HUES64 (cell line): ENCODE results near the gene ETV6.

Experiments used
- H3K27ac ChIP-seq: 2 replicates; pipeline ENCODE4 v1.7.0; 2013; ENCODE audit warnings: low read depth, low read length, inconsistent platforms
- H3K27me3 ChIP-seq: 2 replicates; pipeline ENCODE4 v1.6.1; 2013; ENCODE audit warnings: mild to moderate bottlenecking, low read length; ENCODE audit not compliant: insufficient read depth
- H3K36me3 ChIP-seq: 2 replicates; pipeline ENCODE4 v1.6.1; 2013; ENCODE audit warnings: mild to moderate bottlenecking, low read length; ENCODE audit not compliant: insufficient read depth
- H3K4me1 ChIP-seq: 2 replicates; pipeline ENCODE4 v1.6.1; 2013; ENCODE audit warnings: mild to moderate bottlenecking, low read length, moderate library complexity; ENCODE audit not compliant: insufficient read depth
- H3K4me3 ChIP-seq: 2 replicates; pipeline ENCODE4 v1.5.1; 2013; ENCODE audit warnings: mild to moderate bottlenecking, low read length, moderate library complexity
- H3K9ac ChIP-seq: 2 replicates; pipeline ENCODE4 v1.6.1; 2013; ENCODE audit warnings: mild to moderate bottlenecking, low read depth, low read length
- H3K9me3 ChIP-seq: 2 replicates; pipeline ENCODE4 v1.6.1; 2013; ENCODE audit warnings: low read depth, low read length; ENCODE audit not compliant: insufficient read depth
- WGBS: fragments of 150-250, 120-280 bp; methylation state at CpG from one replicate; pipeline ENCODE4 v1.1.7; 2013; ENCODE audit warnings: missing lambda C conversion rate; 5-methylcytosine and 5-hydroxymethylcytosine counted together

Gene ETV6

DNA sequence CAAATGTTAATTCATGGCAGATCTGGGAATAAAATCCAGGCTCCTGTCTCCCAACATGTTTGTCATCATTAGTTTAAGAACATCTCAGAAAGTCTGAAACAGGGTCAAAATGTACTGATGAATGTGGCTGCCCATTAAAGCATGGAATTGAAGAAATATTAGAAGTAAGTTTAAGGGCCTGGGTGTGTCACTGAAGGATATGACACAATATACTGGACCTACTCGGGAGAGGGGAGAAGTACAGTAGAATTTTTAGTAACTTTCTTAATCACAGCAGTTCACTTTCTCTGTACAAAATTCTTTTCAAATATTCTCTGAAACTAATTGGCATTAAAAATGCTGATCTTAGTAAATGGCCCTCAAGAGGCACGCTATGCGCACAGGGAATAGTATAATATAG lies 185.5 kb downstream of the ETV6 start:
- no peaks in the 10 kb centered on the region for H3K9me3 ChIP-seq
- H3K36me3 ChIP-seq: no peaks in the 10 kb centered on the region
- H3K9ac ChIP-seq: no peak overlapping the region
- WGBS: no CpG with 5 or more reads among the region's 3 CpGs
- no peaks in the 10 kb centered on the region for H3K27me3 ChIP-seq
- H3K4me3 ChIP-seq: no peak overlapping the region
- H3K4me1 ChIP-seq: peaks cover 13% of the 10 kb centered on the region; the same call in 1 of the 2 replicates
- no peak overlapping the region for H3K27ac ChIP-seq

DNA sequence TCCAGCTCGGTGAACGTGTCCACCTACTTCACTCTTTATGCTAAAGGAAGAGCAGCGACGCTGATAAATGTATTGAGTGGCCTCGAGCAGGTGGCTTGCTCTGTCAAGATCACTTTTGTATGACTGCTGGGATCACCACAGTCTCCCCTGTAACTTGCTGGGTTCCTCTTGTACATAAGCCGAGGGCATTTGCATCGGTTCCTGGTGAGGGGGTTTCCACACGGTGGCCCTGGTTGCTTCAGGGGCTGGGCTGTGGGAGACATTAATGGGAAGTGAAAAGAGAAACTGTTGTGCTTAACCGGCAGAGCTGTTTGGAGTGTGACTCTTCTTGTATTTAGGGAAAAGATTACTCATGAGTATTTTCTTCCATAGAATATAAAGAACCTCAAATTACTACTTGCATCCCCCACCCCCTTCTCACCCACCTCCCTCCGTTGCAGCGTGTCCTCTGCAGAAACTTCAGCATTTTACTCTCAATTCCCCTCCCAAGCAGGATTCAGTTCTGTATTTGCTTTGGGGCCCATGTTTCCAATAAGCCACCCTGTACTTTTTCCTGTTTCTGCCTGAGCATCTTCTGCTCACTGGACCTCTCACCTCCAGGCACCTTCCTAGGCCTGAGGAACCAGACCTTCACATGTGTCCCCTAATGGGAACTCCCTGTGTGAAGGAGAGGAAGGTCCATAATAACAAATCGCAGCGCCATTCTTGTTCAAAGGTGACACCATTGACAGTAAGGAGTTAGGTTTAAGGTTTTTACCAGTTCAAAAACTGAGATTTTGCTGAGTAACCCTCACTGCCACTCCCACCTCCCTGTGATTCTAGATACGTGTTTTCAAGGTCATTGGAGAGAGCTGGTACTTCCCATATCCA lies 187.0 kb downstream of the ETV6 start:
- 88% methylated on average over 14 of the region's 14 CpGs for whole genome bisulfite sequencing
- Histone ChIP-seq H3K27ac (no peak overlapping the region), H3K4me1 (peaks cover 9% of the 10 kb centered on the region; the same call in 1 of the 2 replicates), H3K9me3 (no peaks in the 10 kb centered on the region), H3K4me3 (no peak overlapping the region), H3K27me3 (no peaks in the 10 kb centered on the region), H3K9ac (no peak overlapping the region), H3K36me3 (0 out of 2 replicates have a peak, but pooled peaks cover 4% of the 10 kb centered on the region)

DNA sequence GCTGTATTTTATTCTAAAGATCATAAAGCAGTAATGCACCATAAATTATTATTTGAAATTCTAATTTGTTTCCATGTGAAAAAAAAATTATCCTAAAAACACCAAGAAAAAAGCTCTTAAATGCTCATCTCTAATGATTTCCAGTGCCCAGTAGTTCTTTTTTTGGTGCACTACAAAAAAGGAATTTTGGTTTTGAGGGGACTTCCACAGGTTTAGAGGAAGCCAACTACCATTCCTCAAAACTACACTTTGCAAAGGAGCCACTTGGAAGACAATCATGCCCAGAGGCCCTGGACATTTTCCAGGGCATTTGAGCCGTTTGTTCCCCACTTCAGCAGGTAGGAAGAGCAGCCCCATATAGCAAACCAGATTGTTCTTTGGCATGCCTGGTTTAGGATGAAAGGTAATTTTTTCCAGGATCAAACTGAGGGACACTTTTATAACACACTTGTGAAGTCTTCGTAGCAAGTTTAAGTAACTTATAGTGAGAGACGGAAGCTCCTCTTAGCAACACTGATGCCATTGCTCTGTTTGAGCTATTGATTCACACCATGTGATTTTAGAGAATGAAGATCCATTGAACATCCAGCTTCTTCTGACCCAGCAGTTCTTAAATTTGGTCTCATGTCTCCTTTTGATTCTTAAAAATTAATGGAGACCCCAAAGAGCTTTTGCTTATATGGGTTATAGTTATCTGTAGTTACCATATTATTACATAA lies 187.9 kb downstream of the ETV6 start:
- Histone ChIP-seq H3K9ac (no peak overlapping the region), H3K4me1 (peaks cover 9% of the 10 kb centered on the region; the same call in 1 of the 2 replicates), H3K27me3 (no peaks in the 10 kb centered on the region), H3K36me3 (0 out of 2 replicates have a peak, but pooled peaks cover 4% of the 10 kb centered on the region), H3K4me3 (no peak overlapping the region), H3K27ac (no peak overlapping the region), H3K9me3 (no peaks in the 10 kb centered on the region)
- 91% methylated on average over 3 of the region's 3 CpGs for WGBS

DNA sequence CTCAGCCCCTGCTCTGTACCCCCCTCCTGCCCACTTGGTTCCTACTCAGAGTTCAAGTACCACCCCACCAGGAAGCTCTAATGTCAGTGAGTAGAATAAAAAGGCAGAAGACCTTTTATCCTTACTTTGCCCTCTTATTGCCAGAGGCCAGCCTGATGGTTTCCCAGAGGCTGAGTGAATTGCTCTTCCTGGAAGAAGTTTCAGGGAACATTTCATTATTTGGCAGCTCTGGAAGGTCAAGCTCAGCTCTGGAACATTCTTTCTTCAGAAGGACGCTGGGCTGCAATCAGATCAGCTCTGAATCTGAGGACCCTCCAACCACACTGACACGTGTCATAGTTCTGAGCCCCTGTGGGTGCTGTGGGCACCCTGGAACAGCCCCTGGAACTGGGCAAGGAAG lies 188.9 kb downstream of the ETV6 start:
- Histone ChIP-seq H3K27ac (no peak overlapping the region), H3K36me3 (0 out of 2 replicates have a peak, but pooled peaks cover 4% of the 10 kb centered on the region)
- 95% methylated on average over 2 of the region's 2 CpGs for WGBS

DNA sequence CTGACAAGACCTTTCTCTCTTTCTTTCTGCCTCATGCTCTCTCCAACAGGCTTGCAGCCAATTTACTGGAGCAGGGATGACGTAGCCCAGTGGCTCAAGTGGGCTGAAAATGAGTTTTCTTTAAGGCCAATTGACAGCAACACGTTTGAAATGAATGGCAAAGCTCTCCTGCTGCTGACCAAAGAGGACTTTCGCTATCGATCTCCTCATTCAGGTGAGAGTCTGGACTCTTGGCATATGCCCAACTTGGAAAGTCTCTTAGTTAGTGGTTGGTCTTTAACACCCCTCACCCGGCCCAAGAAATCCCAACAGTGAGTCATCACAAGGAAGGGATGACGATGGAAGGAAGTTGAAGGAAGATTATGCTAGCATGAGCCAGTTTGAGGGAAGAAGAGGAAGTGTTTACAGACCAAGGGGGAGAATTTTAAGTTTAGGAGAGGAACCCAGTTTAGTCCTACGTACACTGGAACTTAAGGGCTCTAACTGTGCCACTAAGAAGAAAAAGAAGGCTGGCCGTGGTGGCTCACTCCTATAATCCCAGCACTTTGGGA lies 189.7 kb downstream of the ETV6 start:
- 91% methylated on average over 8 of the region's 8 CpGs for WGBS
- no peaks in the 10 kb centered on the region for H3K27me3 ChIP-seq
- no peaks in the 10 kb centered on the region for H3K9me3 ChIP-seq
- H3K9ac ChIP-seq: no peak overlapping the region
- no peak overlapping the region for H3K27ac ChIP-seq
- H3K36me3 ChIP-seq: 0 out of 2 replicates have a peak, but pooled peaks cover 4% of the 10 kb centered on the region
- H3K4me3 ChIP-seq: no peak overlapping the region
- peaks cover 4% of the 10 kb centered on the region; the same call in 1 of the 2 replicates for H3K4me1 ChIP-seq

More for the DNA sequence above, 188.9 kb downstream of the ETV6 start:
- no peak overlapping the region for H3K4me3 ChIP-seq
- no peaks in the 10 kb centered on the region for H3K27me3 ChIP-seq
- H3K4me1 ChIP-seq: peaks cover 9% of the 10 kb centered on the region; the same call in 1 of the 2 replicates
- no peak overlapping the region for H3K9ac ChIP-seq
- no peaks in the 10 kb centered on the region for H3K9me3 ChIP-seq

DNA sequence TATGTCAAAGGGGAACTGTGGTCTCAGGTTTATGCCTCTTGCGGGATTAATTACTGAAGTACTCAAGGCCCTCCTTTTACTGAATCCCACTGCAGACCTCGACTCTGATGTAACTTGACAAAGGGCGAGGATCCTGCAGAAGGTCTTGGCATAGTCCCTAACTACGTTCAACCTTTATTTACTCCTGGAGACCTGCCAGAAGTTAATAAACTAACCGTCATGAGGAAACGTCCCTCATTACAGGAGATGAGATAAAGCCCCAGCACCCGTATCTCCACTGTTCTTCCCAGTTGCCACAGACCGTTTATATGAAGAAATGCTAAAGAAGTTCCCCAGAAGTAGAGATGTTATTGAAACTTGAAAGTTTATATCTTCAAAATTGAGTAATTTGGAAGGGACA lies 190.9 kb downstream of the ETV6 start:
- no peak overlapping the region for H3K9ac ChIP-seq
- no peak overlapping the region for H3K4me3 ChIP-seq
- peaks cover 6% of the 10 kb centered on the region; the same call in 1 of the 2 replicates for H3K36me3 ChIP-seq
- peaks cover 4% of the 10 kb centered on the region; the same call in 1 of the 2 replicates for H3K4me1 ChIP-seq
- no peak overlapping the region for H3K27ac ChIP-seq
- WGBS: 96% methylated on average over 8 of the region's 8 CpGs
- H3K27me3 ChIP-seq: no peaks in the 10 kb centered on the region
- H3K9me3 ChIP-seq: no peaks in the 10 kb centered on the region

DNA sequence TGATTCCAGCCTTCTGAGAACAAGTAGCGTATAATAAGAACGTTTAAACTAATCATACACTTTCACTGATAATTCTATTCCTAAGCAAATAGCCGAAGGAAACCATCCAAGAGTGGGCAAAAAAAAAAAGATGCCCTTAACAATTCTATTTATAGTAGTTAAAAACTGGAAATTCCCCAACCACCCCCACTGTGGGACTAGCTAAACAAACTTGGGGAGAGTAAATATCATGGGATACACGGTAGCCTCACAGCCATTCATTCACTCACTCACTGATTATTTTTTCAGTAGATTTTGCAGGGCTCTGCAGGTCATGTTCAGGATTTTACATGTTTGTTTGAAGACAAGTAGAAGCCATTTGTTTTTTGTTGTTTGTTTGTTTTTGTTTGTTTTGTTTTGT lies 197.0 kb downstream of the ETV6 start:
- Histone ChIP-seq H3K4me3 (no peak overlapping the region), H3K4me1 (0 out of 2 replicates have a peak, but pooled peaks cover 7% of the 10 kb centered on the region), H3K9ac (no peak overlapping the region), H3K36me3 (peaks cover 3% of the 10 kb centered on the region; the same call in 1 of the 2 replicates), H3K27me3 (no peaks in the 10 kb centered on the region), H3K9me3 (no peaks in the 10 kb centered on the region), H3K27ac (no peak overlapping the region)
- 95% methylated on average over 3 of the region's 4 CpGs for WGBS

DNA sequence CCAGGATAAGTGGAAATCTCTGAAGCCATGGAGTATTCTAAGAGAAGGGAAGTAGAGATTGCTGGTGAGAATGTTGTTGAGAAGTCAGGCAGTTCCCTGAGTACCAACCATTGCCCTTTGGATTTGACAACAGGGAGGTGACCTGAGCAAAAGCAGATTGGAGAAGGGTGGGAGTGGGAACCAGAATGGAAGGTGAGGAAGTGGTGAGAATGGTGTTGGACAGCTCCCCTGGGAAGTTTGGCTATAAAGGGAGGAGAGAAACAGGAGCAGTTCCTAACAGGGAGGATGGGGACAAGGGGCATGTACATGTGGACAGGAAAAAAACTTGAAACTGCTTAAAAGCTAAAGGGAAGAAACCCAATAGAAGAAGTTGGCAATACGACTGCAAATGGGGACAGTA lies 198.1 kb downstream of the ETV6 start:
- 92% methylated on average over 1 of the region's 1 CpG for WGBS
- Histone ChIP-seq H3K27ac (no peak overlapping the region), H3K36me3 (peaks cover 3% of the 10 kb centered on the region; the same call in 1 of the 2 replicates)

DNA sequence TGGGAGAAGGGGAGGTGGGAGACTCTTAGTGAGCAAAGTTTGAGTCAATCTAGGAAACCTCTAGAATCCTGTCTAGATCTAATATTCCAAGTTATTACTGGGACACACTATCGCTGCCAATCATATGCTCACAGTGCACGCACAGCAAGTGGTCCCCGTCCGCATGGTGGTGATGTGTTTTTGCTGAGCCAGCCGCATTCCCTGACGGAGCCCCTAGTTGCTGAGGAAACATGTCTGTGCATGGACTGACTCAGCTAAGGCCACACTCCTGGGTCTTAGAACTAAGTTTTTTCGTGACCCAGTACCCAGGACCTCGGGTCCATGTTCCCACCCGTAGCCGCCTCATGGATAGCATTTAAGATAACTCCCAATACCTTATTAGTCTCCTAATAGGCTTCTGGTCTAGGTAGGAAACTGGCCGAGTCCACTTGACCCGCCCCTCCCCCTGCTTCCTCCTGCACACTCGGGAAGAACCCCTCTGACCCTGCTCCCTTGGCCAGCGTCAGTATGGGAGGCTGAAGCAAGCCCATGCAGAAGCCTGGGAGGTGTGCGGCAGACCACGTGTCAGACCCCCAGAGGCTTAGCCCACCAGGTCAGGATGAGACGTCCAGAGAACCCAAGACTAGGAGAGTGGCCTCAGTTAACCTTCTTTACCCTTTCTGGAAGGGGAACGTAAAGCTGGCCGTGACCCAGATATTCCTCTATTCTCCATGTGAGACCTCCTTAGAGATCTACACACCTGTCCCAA lies 200.5 kb downstream of the ETV6 start:
- Histone ChIP-seq H3K27ac (no peak overlapping the region), H3K27me3 (no peaks in the 10 kb centered on the region), H3K9ac (no peak overlapping the region), H3K9me3 (no peaks in the 10 kb centered on the region), H3K36me3 (peaks cover 13% of the 10 kb centered on the region), H3K4me3 (no peak overlapping the region), H3K4me1 (peaks cover 7% of the 10 kb centered on the region; the same call in 1 of the 2 replicates)
- 94% methylated on average over 19 of the region's 19 CpGs for WGBS

More for the DNA sequence above, 198.1 kb downstream of the ETV6 start:
- Histone ChIP-seq H3K9me3 (no peaks in the 10 kb centered on the region), H3K9ac (no peak overlapping the region), H3K4me3 (no peak overlapping the region), H3K4me1 (peaks cover 7% of the 10 kb centered on the region; the same call in 1 of the 2 replicates), H3K27me3 (no peaks in the 10 kb centered on the region)

DNA sequence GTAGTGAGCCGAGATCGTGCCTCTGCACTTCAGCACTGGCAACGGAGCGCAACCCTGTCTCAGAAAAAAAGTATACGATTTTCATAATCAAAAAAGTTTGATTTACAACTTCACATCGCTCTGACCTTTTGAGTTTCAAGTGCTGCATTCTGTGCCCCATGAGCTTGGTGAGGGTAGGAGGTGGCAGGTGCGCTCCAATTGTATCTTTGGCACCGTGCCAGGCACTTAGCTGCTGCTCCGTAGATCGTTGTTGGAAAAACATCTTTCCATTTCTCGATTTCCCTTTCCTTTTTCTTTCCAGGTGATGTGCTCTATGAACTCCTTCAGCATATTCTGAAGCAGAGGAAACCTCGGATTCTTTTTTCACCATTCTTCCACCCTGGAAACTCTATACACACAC lies 203.7 kb downstream of the ETV6 start:
- H3K4me1 ChIP-seq: peaks cover 26% of the 10 kb centered on the region
- peaks cover 10% of the 10 kb centered on the region for H3K36me3 ChIP-seq
- no peaks in the 10 kb centered on the region for H3K9me3 ChIP-seq
- H3K27me3 ChIP-seq: no peaks in the 10 kb centered on the region
- no peak overlapping the region for H3K27ac ChIP-seq
- H3K9ac ChIP-seq: no peak overlapping the region
- WGBS: 95% methylated on average over 12 of the region's 12 CpGs
- H3K4me3 ChIP-seq: no peak overlapping the region
